Keratinocyte (primary cell): Measurements from ENCODE around the gene HOXA6. TPM values are rescaled to one million over a fixed set of nuclear protein-coding genes. Genes with fewer than 3 reads are reported as not detected.

Experiments used
- DNase-seq: peaks from one replicate; pipeline ENCODE4 v3.0.0-alpha.2; 2011; ENCODE audit warnings: low read depth, missing footprints, low spot score
- FAIRE-seq: peaks from 2 replicates; lab custom pipeline; 2011; peaks lifted over from hg19 to GRCh38; lab: Jason Lieb, UNC
- H2AFZ ChIP-seq: 2 replicates; pipeline ENCODE4 v1.6.0; 2012; ENCODE audit warnings: low read length, control low read depth, inconsistent platforms; ENCODE audit not compliant: control insufficient read depth
- H3K27ac ChIP-seq: 2 replicates; pipeline ENCODE4 v1.5.1; 2011; ENCODE audit warnings: low read length; ENCODE audit not compliant: control insufficient read depth, insufficient read depth
- H3K27me3 ChIP-seq: 3 replicates; pipeline ENCODE4 v1.6.0; 2011; ENCODE audit warnings: low read length; ENCODE audit not compliant: control insufficient read depth, insufficient read depth; ENCODE audit errors: extremely low read depth
- H3K36me3 ChIP-seq, 2 experiments: 2 replicates in 1 of 2; 3 replicates in 1 of 2; pipeline ENCODE4 v1.5.1; 2011; ENCODE audit warnings: low read length in 2 of 2, mild to moderate bottlenecking in 1 of 2; ENCODE audit not compliant: control insufficient read depth in 2 of 2, insufficient read depth in 2 of 2; ENCODE audit errors: extremely low read depth in 1 of 2
- H3K4me1 ChIP-seq: 3 replicates; pipeline ENCODE4 v1.5.1; 2011; ENCODE audit warnings: low read length; ENCODE audit not compliant: control insufficient read depth, insufficient read depth; ENCODE audit errors: extremely low read depth
- H3K4me2 ChIP-seq: 3 replicates; pipeline ENCODE4 v1.6.0; 2011; ENCODE audit warnings: low read depth, low read length; ENCODE audit not compliant: control insufficient read depth, insufficient read depth; ENCODE audit errors: extremely low read depth
- H3K4me3 ChIP-seq, 3 experiments: fragments of 200-600 bp in 1 of 3; sonication (generic) in 1 of 3; 2 replicates in 2 of 3; 3 replicates in 1 of 3; pipeline ENCODE4 v1.5.1; 2011 to 2016; ENCODE audit warnings: low read length in 3 of 3, mild to moderate bottlenecking in 3 of 3, control low read depth in 2 of 3, inconsistent platforms in 1 of 3, low read depth in 1 of 3, mixed read lengths in 1 of 3, mixed run types in 1 of 3, moderate library complexity in 1 of 3; ENCODE audit not compliant: control insufficient read depth in 2 of 3, insufficient read depth in 2 of 3; ENCODE audit errors: extremely low read depth in 1 of 3
- H3K79me2 ChIP-seq: 2 replicates; pipeline ENCODE4 v1.6.0; 2012; ENCODE audit warnings: low read length; ENCODE audit not compliant: control insufficient read depth, insufficient read depth
- H3K9ac ChIP-seq: 3 replicates; pipeline ENCODE4 v1.6.0; 2011; ENCODE audit warnings: low read length; ENCODE audit not compliant: control insufficient read depth, insufficient read depth; ENCODE audit errors: extremely low read depth
- H3K9me1 ChIP-seq: 3 replicates; pipeline ENCODE4 v1.6.0; 2011; ENCODE audit warnings: low read length; ENCODE audit not compliant: control insufficient read depth, insufficient read depth; ENCODE audit errors: extremely low read depth
- H3K9me3 ChIP-seq: 2 replicates; pipeline ENCODE4 v1.5.1; 2012; ENCODE audit warnings: low read depth, low read length; ENCODE audit not compliant: control insufficient read depth
- H4K20me1 ChIP-seq: 3 replicates; pipeline ENCODE4 v1.6.0; 2011; ENCODE audit warnings: low read length; ENCODE audit not compliant: control insufficient read depth, insufficient read depth; ENCODE audit errors: extremely low read depth
- CTCF ChIP-seq, 3 experiments: IDR thresholded peaks in 1 of 3; conservative IDR thresholded peaks in 1 of 3; optimal IDR thresholded peaks in 1 of 3; 2 replicates in 2 of 3; 3 replicates in 1 of 3; pipeline versions ENCODE3 to v1.5.1; 2011; ENCODE audit warnings: low read length in 3 of 3, mild to moderate bottlenecking in 3 of 3, moderate library complexity in 2 of 3, control low read depth in 1 of 3, inconsistent platforms in 1 of 3; ENCODE audit not compliant: insufficient read depth in 2 of 3; ENCODE audit errors: extremely low read depth in 1 of 3
- EZH2 ChIP-seq: IDR thresholded peaks from one replicate; pipeline ENCODE4 v1.6.1; 2012; ENCODE audit warnings: inconsistent platforms, mild to moderate bottlenecking, low read length, moderate library complexity
- dilution Hi-C: fragments of 300-500 bp; cut with MboI; formaldehyde crosslinking; loops from one replicate; pipeline ENCODE4 v1.7.0; 2020; ENCODE audit warnings: low sequenced_read_pairs; ENCODE audit not compliant: extremely low pct_ligation_motif_present
- polyA plus RNA-seq, 5 experiments: library from polyadenylated mRNA; depleted of rRNA in 3 of 5; stranded (reverse) in 3 of 5; stranded (forward) in 1 of 5; unstranded in 1 of 5; fragments of >200 nt; gene quantifications; 1 replicate in 1 of 5; 2 replicates in 3 of 5; 3 replicates in 1 of 5; pipeline versions ENCODE4 v1.2.1 to v1.2.3, GENCODE V29; 2011 to 2012; ENCODE audit warnings: missing spikeins in 2 of 5, low read depth in 1 of 5, low replicate concordance in 1 of 5

HOXA6 gene
- polyA plus RNA-seq, 1 donor (not counting 4 experiments of a cell fraction or from before 2014, with no cell fraction given), result 0.54 TPM

DNA sequence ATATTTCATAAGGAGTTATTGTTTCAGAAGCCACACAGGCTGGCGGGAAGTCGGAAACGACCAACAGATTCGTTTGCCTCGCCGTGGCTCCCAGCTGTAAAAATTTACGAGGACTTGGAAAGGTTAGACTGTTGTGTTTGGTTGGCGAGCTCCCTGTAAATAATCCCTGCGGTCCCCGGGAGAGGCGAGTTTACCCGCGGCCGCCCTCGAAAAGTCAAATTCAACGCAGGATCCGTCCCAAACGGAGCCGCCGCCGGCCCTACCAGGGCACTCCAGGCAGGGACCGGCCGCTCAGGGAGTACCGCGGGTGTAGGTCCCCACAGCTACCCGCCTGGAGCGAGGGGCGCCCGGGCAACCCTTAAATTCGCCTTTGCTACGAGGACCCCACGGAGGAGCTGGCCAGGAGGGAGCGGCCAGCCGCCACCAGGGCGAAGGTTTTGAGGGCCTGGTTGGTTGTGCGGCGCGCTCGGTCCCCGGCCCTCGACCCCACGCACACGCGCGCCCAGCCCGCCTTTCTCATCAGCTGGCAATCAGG is 18.5 kb upstream of the HOXA6 start:
- FAIRE-seq (no peak), DNase-seq (no peak)
- peaks cover 88% of the 10 kb centered on the region for H3K79me2 ChIP-seq
- H2AFZ ChIP-seq, result peak overlapping the region; percentile 95
- H3K4me2 ChIP-seq, result peak overlapping the region; percentile 98
- peaks cover 4 to 10% of the 10 kb centered on the region in 2 experiments for H3K36me3 ChIP-seq
- H3K9me3 ChIP-seq, result no peaks in the 10 kb centered on the region
- TF ChIP-seq CTCF (optimal IDR thresholded peaks at IDR 0.05 in 1 of 3, IDR thresholded peaks at IDR 0.05 in 1 of 3, conservative IDR thresholded peaks at IDR 0.05 in 1 of 3; ENCODE audit: extremely low read depth in 1 of 3, insufficient read depth in 2 of 3, low read length in 3 of 3), result no peak
- TF ChIP-seq EZH2, result no peak
- peaks cover 21% of the 10 kb centered on the region for H3K4me1 ChIP-seq
- no peaks in the 10 kb centered on the region for H3K27me3 ChIP-seq
- peak overlapping the region; percentile 78 to 94 (median 84) for H3K4me3 ChIP-seq
- H3K9ac ChIP-seq, result peak overlapping the region; percentile 83
- H3K9me1 ChIP-seq, result no peaks in the 10 kb centered on the region
- no peaks in the 10 kb centered on the region for H4K20me1 ChIP-seq
- dilution Hi-C loops, result no loop called here
- H3K27ac ChIP-seq, result peak overlapping the region; percentile 87

DNA sequence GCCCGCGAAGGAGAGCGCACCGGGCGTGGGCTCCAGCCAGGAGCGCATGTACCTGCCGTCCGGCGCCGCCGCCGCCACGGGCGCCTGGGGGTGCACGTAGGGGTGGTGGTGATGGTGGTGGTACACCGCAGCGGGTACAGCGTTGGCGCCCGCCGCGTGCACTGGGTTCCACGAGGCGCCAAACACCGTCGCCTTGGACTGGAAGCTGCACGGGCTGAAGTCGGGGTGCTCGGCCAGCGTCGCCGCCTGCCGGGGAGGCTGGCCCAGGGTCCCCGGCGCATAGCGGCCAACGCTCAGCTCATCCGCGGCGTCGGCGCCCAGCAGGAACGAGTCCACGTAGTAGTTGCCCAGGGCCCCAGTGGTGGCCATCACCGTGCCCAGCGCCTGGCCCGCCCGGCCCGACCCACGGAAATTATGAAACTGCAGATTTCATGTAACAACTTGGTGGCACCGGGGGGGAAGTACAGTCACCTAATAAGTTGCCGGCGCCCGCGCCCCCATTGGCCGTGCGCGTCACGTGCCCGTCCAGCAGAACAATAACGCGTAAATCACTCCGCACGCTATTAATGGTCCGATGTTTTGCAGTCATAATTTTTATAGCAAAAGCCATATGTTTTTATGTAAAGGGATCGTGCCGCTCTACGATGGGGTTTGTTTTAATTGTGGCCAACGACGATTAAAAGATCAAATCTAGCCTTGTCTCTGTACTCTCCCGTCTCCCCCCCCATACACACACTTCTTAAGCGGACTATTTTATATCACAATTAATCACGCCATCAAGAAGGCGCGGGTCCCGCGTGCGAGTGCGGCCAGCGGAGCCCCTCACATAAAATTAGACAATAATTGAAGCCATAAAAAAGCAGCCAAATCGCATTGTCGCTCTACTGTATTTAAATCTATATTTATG is 17.8 kb upstream of the HOXA6 start, which contains the start of gene HOXA9:
Gene HOXA9 (minus strand): TSS at position 449 of the 907 bp plus-strand sequence. CDS start 80 bp downstream, at position 369.
- Histone ChIP-seq H3K4me2 (peak within 1 kb of the TSS; percentile 98), H3K4me1 (peaks cover 21% of the 10 kb centered on the region), H3K9me3 (no peaks in the 10 kb centered on the region), H3K4me3 (peak within 1 kb of the TSS; percentile 78 to 94 (median 84)), H2AFZ (peak within 1 kb of the TSS; percentile 95), H3K36me3 (peaks cover 4 to 10% of the 10 kb centered on the region in 2 experiments), H3K9ac (peak within 1 kb of the TSS; percentile 83), H4K20me1 (no peaks in the 10 kb centered on the region), H3K27me3 (no peaks in the 10 kb centered on the region), H3K9me1 (no peaks in the 10 kb centered on the region), H3K79me2 (peaks cover 82% of the 10 kb centered on the region), H3K27ac (peak within 1 kb of the TSS; percentile 87)
- TF ChIP-seq CTCF (optimal IDR thresholded peaks at IDR 0.05 in 1 of 3, IDR thresholded peaks at IDR 0.05 in 1 of 3, conservative IDR thresholded peaks at IDR 0.05 in 1 of 3; ENCODE audit: extremely low read depth in 1 of 3, insufficient read depth in 2 of 3, low read length in 3 of 3) (no peak), EZH2 (no peak)
- peak; percentile 79 for DNase-seq
- dilution Hi-C loops, result no loop called here
- FAIRE-seq, result peak; percentile 76
